GM21526 (cell line): ENCODE data around the gene TFPI2.
A peak's percentile ranks its signal among the peaks of the same experiment; 100 is the strongest.
"Not testable (repeated sequence)": the region's sequence is repeated elsewhere in the genome, so short reads cannot be mapped to it uniquely, and the experiment has no call there.

ENCODE experiments used
- ATAC-seq: cut with Tn5 transposase; IDR thresholded peaks from one replicate; pipeline ENCODE4 v1.9.1; 2021; ENCODE audit warnings: moderate library complexity; ENCODE audit not compliant: unreplicated experiment, low FRiP score

TFPI2 gene

GRCh38 chr7:93890464-93891068, at the start of gene TFPI2:
Gene TFPI2, minus strand, starts transcription at chr7:93890753. Its CDS starts 75 bp downstream, at chr7:93890678.
- ATAC-seq = no peak

- no peak for ATAC-seq
Measured at GRCh38 chr7:93938293-93938692, 47.7 kb upstream of the TFPI2 start.

- no peak for ATAC-seq
Measured at GRCh38 chr7:93937818-93938217, 47.3 kb upstream of the TFPI2 start.

- no peak for ATAC-seq
Measured at GRCh38 chr7:93935102-93935501, 44.5 kb upstream of the TFPI2 start.

GRCh38 chr7:93933156-93933555, 42.6 kb upstream of the TFPI2 start:
- no peak for ATAC-seq

GRCh38 chr7:93931655-93932054, 41.1 kb upstream of the TFPI2 start:
- no peak for ATAC-seq

- no peak for ATAC-seq
Measured at GRCh38 chr7:93927585-93927984, 37.0 kb upstream of the TFPI2 start.

- ATAC-seq = no peak
Measured at GRCh38 chr7:93926800-93927199, 36.2 kb upstream of the TFPI2 start.

GRCh38 chr7:93923942-93924341, 33.4 kb upstream of the TFPI2 start:
- ATAC-seq = no peak

GRCh38 chr7:93923296-93923695, 32.7 kb upstream of the TFPI2 start:
- no peak for ATAC-seq

- peak; percentile 91 for ATAC-seq
Measured at GRCh38 chr7:93921607-93922566, 31.3 kb upstream of the TFPI2 start, which contains the start of gene GNG11. Gene GNG11, plus strand, starts transcription at chr7:93921735. Its CDS starts 403 bp downstream, at chr7:93922138.

- ATAC-seq = no peak
Measured at GRCh38 chr7:93921186-93921585, 30.6 kb upstream of the TFPI2 start.

- ATAC-seq = no peak
Measured at GRCh38 chr7:93920496-93921182, 30.1 kb upstream of the TFPI2 start.

GRCh38 chr7:93916315-93916714, 25.8 kb upstream of the TFPI2 start:
- not testable (repeated sequence) for ATAC-seq

GRCh38 chr7:93915888-93916287, 25.3 kb upstream of the TFPI2 start:
- not testable (repeated sequence) for ATAC-seq

- not testable (repeated sequence) for ATAC-seq
Measured at GRCh38 chr7:93915206-93915842, 24.8 kb upstream of the TFPI2 start.

- no peak for ATAC-seq
Measured at GRCh38 chr7:93914581-93915066, 24.1 kb upstream of the TFPI2 start.

GRCh38 chr7:93913197-93913596, 22.6 kb upstream of the TFPI2 start:
- ATAC-seq = no peak

- ATAC-seq = not testable (repeated sequence)
Measured at GRCh38 chr7:93911661-93912060, 21.1 kb upstream of the TFPI2 start.

- ATAC-seq = not testable (repeated sequence)
Measured at GRCh38 chr7:93911242-93911641, 20.7 kb upstream of the TFPI2 start.
